Measurements from ENCODE around the gene SPOUT1.
"Not testable (repeated sequence)": the region's sequence is repeated elsewhere in the genome, so short reads cannot be mapped to it uniquely, and the experiment has no call there.

Gene SPOUT1

GRCh38 chr9:128800061-128800460 is 29.5 kb downstream of the SPOUT1 start:
- Histone ChIP-seq H3K4me3 (ENCODE audit: low read length, poor library complexity, severe bottlenecking) (no peak overlapping the region), H3K27me3 (ENCODE audit: insufficient read depth, low read length, poor library complexity, severe bottlenecking) (no peaks in the 10 kb centered on the region), H3F3A (ENCODE audit: low read depth) (no peaks in the 10 kb centered on the region), H3K4me2 (ENCODE audit: low read depth, low read length, poor library complexity, severe bottlenecking) (no peak overlapping the region), H3K9me3 (ENCODE audit: insufficient read depth, low read depth, low read length) (no peaks in the 10 kb centered on the region), H3K4me1 (ENCODE audit: insufficient read depth, low read length, poor library complexity, severe bottlenecking) (no peaks in the 10 kb centered on the region), H2AFZ (ENCODE audit: low read length) (no peak overlapping the region), H3K79me2 (ENCODE audit: insufficient read depth, low read length) (no peaks in the 10 kb centered on the region), H3K9me2 (replicated peaks; ENCODE audit: low read depth, low read length) (no peaks in the 10 kb centered on the region), H3K36me3 (ENCODE audit: insufficient read depth, low read length) (peaks cover 8% of the 10 kb centered on the region; the same call in 1 of the 2 replicates), H3K9ac (ENCODE audit: low read depth, low read length, poor library complexity, severe bottlenecking) (no peak overlapping the region), H4K20me1 (ENCODE audit: insufficient read depth, low read length, poor library complexity, severe bottlenecking) (no peaks in the 10 kb centered on the region)
- TF ChIP-seq CTCF (conservative IDR thresholded peaks at IDR 0.05; ENCODE audit: low read length) (no peak), EZH2phosphoT487 (IDR thresholded peaks at IDR 0.05; ENCODE audit: borderline replicate concordance) (no peak)

- no peaks in the 10 kb centered on the region for H3K79me2 ChIP-seq (ENCODE audit: insufficient read depth, low read length)
- H3K9ac ChIP-seq (ENCODE audit: low read depth, low read length, poor library complexity, severe bottlenecking): no peak overlapping the region
- H4K20me1 ChIP-seq (ENCODE audit: insufficient read depth, low read length, poor library complexity, severe bottlenecking): no peaks in the 10 kb centered on the region
- H3K4me2 ChIP-seq (ENCODE audit: low read depth, low read length, poor library complexity, severe bottlenecking): no peak overlapping the region
- no peak overlapping the region for H3K4me3 ChIP-seq (ENCODE audit: low read length, poor library complexity, severe bottlenecking)
- no peaks in the 10 kb centered on the region for H3F3A ChIP-seq (ENCODE audit: low read depth)
- H2AFZ ChIP-seq (ENCODE audit: low read length): no peak overlapping the region
- no peaks in the 10 kb centered on the region for H3K4me1 ChIP-seq (ENCODE audit: insufficient read depth, low read length, poor library complexity, severe bottlenecking)
- H3K27me3 ChIP-seq (ENCODE audit: insufficient read depth, low read length, poor library complexity, severe bottlenecking): no peaks in the 10 kb centered on the region
- peaks cover 8% of the 10 kb centered on the region; the same call in 1 of the 2 replicates for H3K36me3 ChIP-seq (ENCODE audit: insufficient read depth, low read length)
- TF ChIP-seq EZH2phosphoT487 (IDR thresholded peaks at IDR 0.05; ENCODE audit: borderline replicate concordance) (no peak), CTCF (conservative IDR thresholded peaks at IDR 0.05; ENCODE audit: low read length) (no peak)
- no peaks in the 10 kb centered on the region for H3K9me2 ChIP-seq (replicated peaks; ENCODE audit: low read depth, low read length)
- no peaks in the 10 kb centered on the region for H3K9me3 ChIP-seq (ENCODE audit: insufficient read depth, low read depth, low read length)
Measured at GRCh38 chr9:128798896-128799295, 30.7 kb downstream of the SPOUT1 start.

GRCh38 chr9:128794961-128795360 is 34.6 kb downstream of the SPOUT1 start:
- H3K4me3 ChIP-seq (ENCODE audit: low read length, poor library complexity, severe bottlenecking); H2AFZ ChIP-seq (ENCODE audit: low read length); H4K20me1 ChIP-seq (ENCODE audit: insufficient read depth, low read length, poor library complexity, severe bottlenecking); H3K4me2 ChIP-seq (ENCODE audit: low read depth, low read length, poor library complexity, severe bottlenecking); H3K79me2 ChIP-seq (ENCODE audit: insufficient read depth, low read length); H3K4me1 ChIP-seq (ENCODE audit: insufficient read depth, low read length, poor library complexity, severe bottlenecking); H3K9me3 ChIP-seq (ENCODE audit: insufficient read depth, low read depth, low read length); H3F3A ChIP-seq (ENCODE audit: low read depth); H3K9ac ChIP-seq (ENCODE audit: low read depth, low read length, poor library complexity, severe bottlenecking); H3K27me3 ChIP-seq (ENCODE audit: insufficient read depth, low read length, poor library complexity, severe bottlenecking); H3K9me2 ChIP-seq (replicated peaks; ENCODE audit: low read depth, low read length): not testable (repeated sequence)
- H3K36me3 ChIP-seq (ENCODE audit: insufficient read depth, low read length): peaks cover 11% of the 10 kb centered on the region; the same call in 1 of the 2 replicates

- H3K36me3 ChIP-seq (ENCODE audit: insufficient read depth, low read length): peaks cover 8% of the 10 kb centered on the region; the same call in 1 of the 2 replicates
- H3F3A ChIP-seq (ENCODE audit: low read depth): no peaks in the 10 kb centered on the region
- no peak overlapping the region for H3K4me3 ChIP-seq (ENCODE audit: low read length, poor library complexity, severe bottlenecking)
- no peaks in the 10 kb centered on the region for H3K9me2 ChIP-seq (replicated peaks; ENCODE audit: low read depth, low read length)
- no peaks in the 10 kb centered on the region for H4K20me1 ChIP-seq (ENCODE audit: insufficient read depth, low read length, poor library complexity, severe bottlenecking)
- H3K27me3 ChIP-seq (ENCODE audit: insufficient read depth, low read length, poor library complexity, severe bottlenecking): no peaks in the 10 kb centered on the region
- H3K9me3 ChIP-seq (ENCODE audit: insufficient read depth, low read depth, low read length): no peaks in the 10 kb centered on the region
- H3K4me2 ChIP-seq (ENCODE audit: low read depth, low read length, poor library complexity, severe bottlenecking): no peak overlapping the region
- peaks cover 4% of the 10 kb centered on the region for H3K4me1 ChIP-seq (ENCODE audit: insufficient read depth, low read length, poor library complexity, severe bottlenecking)
- no peak overlapping the region for H3K9ac ChIP-seq (ENCODE audit: low read depth, low read length, poor library complexity, severe bottlenecking)
- TF ChIP-seq CTCF (conservative IDR thresholded peaks at IDR 0.05; ENCODE audit: low read length) (no peak), EZH2phosphoT487 (IDR thresholded peaks at IDR 0.05; ENCODE audit: borderline replicate concordance) (no peak)
- H2AFZ ChIP-seq (ENCODE audit: low read length): no peak overlapping the region
- H3K79me2 ChIP-seq (ENCODE audit: insufficient read depth, low read length): peaks cover 8% of the 10 kb centered on the region; the same call in 1 of the 2 replicates
Measured at GRCh38 chr9:128792978-128793686, 36.5 kb downstream of the SPOUT1 start.
